Type B pancreatic cell (in vitro differentiated cells): Measurements from ENCODE around the gene NAGLU. TPM values are rescaled to one million over a fixed set of nuclear protein-coding genes. Genes with fewer than 3 reads are reported as not detected.
"Not testable (repeated sequence)": the region's sequence is repeated elsewhere in the genome, so short reads cannot be mapped to it uniquely, and the experiment has no call there.

ENCODE experiments used
- DNase-seq: peaks from one replicate; pipeline ENCODE4 v3.0.0; 2021; ENCODE audit warnings: mixed read lengths; ENCODE audit not compliant: unreplicated experiment; ENCODE audit errors: extremely low spot score
- H3K27ac Mint-ChIP-seq: 2 replicates; pipeline ENCODE4 v1.8.0; 2021; ENCODE audit warnings: mild to moderate bottlenecking, mixed read lengths
- H3K27me3 Mint-ChIP-seq: 2 replicates; pipeline ENCODE4 v1.8.0; 2021; ENCODE audit warnings: mixed read lengths
- H3K36me3 Mint-ChIP-seq: 2 replicates; pipeline ENCODE4 v1.8.0; 2021; ENCODE audit warnings: mixed read lengths
- H3K4me1 Mint-ChIP-seq: one replicate; pipeline ENCODE4 v1.8.0; 2021; ENCODE audit warnings: mixed read lengths; ENCODE audit not compliant: unreplicated experiment
- H3K4me3 Mint-ChIP-seq: 2 replicates; pipeline ENCODE4 v1.8.0; 2021; ENCODE audit warnings: mild to moderate bottlenecking, mixed read lengths
- H3K9me3 Mint-ChIP-seq: 2 replicates; pipeline ENCODE4 v1.8.0; 2021; ENCODE audit warnings: mixed read lengths
- CTCF ChIP-seq: fragments of 200-600 bp; sonication (generic); conservative IDR thresholded peaks from 2 replicates; pipeline ENCODE4 v1.5.0; 2021; ENCODE audit warnings: antibody characterized with exemption, mild to moderate bottlenecking
- total RNA-seq: library from RNA; stranded (reverse); gene quantifications from 2 replicates; pipeline ENCODE4 v1.2.1, GENCODE V29; 2021; ENCODE audit warnings: low replicate concordance

NAGLU gene
- total RNA-seq, 1 donor from 2014 or later, result 26.5 TPM

- H3K27me3 Mint-ChIP-seq, result no peaks in the 10 kb centered on the region
- no peak for TF ChIP-seq CTCF
- peaks cover 3% of the 10 kb centered on the region for H3K36me3 Mint-ChIP-seq
- DNase-seq, result no peak
- no peaks in the 10 kb centered on the region for H3K9me3 Mint-ChIP-seq
- H3K4me1 Mint-ChIP-seq, result peaks cover 15% of the 10 kb centered on the region
- H3K27ac Mint-ChIP-seq, result peak overlapping the region; percentile 68
- peak overlapping the region; percentile 90 for H3K4me3 Mint-ChIP-seq
Observed at GRCh38 chr17:42536372-42537155, 523 bp downstream of the NAGLU start.

GRCh38 chr17:42537156-42537805, 1.2 kb downstream of the NAGLU start:
- Mint-ChIP-seq H3K36me3 (peaks cover 3% of the 10 kb centered on the region), H3K27ac (peak overlapping the region; percentile 68), H3K4me1 (peaks cover 11% of the 10 kb centered on the region), H3K4me3 (peak overlapping the region; percentile 90), H3K27me3 (no peaks in the 10 kb centered on the region), H3K9me3 (no peaks in the 10 kb centered on the region)
- no peak for TF ChIP-seq CTCF
- no peak for DNase-seq

GRCh38 chr17:42537826-42538451, 1.9 kb downstream of the NAGLU start:
- Mint-ChIP-seq H3K4me1 (peaks cover 11% of the 10 kb centered on the region), H3K27me3 (no peaks in the 10 kb centered on the region), H3K27ac (no peak overlapping the region), H3K36me3 (peaks cover 3% of the 10 kb centered on the region), H3K9me3 (no peaks in the 10 kb centered on the region), H3K4me3 (peak overlapping the region; percentile 90)
- DNase-seq, result no peak
- no peak for TF ChIP-seq CTCF

GRCh38 chr17:42538482-42538881, 2.4 kb downstream of the NAGLU start:
- no peak for TF ChIP-seq CTCF
- H3K27ac Mint-ChIP-seq, result no peak overlapping the region
- DNase-seq, result no peak
- no peak overlapping the region for H3K4me3 Mint-ChIP-seq
- H3K9me3 Mint-ChIP-seq, result no peaks in the 10 kb centered on the region
- peaks cover 11% of the 10 kb centered on the region for H3K4me1 Mint-ChIP-seq
- H3K27me3 Mint-ChIP-seq, result no peaks in the 10 kb centered on the region
- peaks cover 3% of the 10 kb centered on the region for H3K36me3 Mint-ChIP-seq

GRCh38 chr17:42540558-42540957, 4.5 kb downstream of the NAGLU start:
- not testable (repeated sequence) for H3K27me3 Mint-ChIP-seq, H3K9me3 Mint-ChIP-seq, H3K36me3 Mint-ChIP-seq, H3K4me1 Mint-ChIP-seq, DNase-seq, H3K27ac Mint-ChIP-seq, H3K4me3 Mint-ChIP-seq
